Fibroblast of lung (primary cell): ENCODE data around the gene PXN.

Experiments
- EZH2 ChIP-seq: IDR thresholded peaks from 2 replicates; pipeline ENCODE4 v1.5.1; 2012; ENCODE audit warnings: low read length, control low read depth, mild to moderate bottlenecking; ENCODE audit errors: missing control alignments
- TF ChIP-seq, protein P1 (sequence below), 2 donors: IDR thresholded peaks in 1 of 2; conservative IDR thresholded peaks in 1 of 2; 1 replicate in 1 of 2; 2 replicates in 1 of 2; pipeline ENCODE4 v1.5.1; 2011 to 2012; ENCODE audit warnings: low read length in 2 of 2, control low read depth in 1 of 2, inconsistent platforms in 1 of 2, low read depth in 1 of 2, mild to moderate bottlenecking in 1 of 2

DNA sequence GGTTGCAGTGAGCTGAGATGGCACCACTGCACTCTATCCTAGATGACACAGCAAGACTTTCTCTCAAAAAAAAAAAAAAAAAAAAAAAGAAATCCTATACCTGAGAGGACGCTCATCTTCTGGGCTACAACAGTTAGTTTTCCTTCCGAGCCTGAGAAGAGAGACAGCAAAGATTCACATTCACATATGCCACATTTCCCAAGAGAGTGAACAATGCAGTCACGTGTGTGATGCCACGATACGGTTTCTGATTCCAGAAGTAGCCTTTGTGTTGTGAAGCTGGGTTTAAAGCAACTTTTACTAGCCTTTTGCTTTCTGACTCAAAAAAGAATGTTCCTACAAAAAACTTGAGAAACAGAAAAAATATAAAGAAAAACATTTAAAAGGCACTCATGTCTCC, 90.5 kb downstream of the PXN start:
- no peak for TF ChIP-seq EZH2
- TF ChIP-seq, protein P1, sequence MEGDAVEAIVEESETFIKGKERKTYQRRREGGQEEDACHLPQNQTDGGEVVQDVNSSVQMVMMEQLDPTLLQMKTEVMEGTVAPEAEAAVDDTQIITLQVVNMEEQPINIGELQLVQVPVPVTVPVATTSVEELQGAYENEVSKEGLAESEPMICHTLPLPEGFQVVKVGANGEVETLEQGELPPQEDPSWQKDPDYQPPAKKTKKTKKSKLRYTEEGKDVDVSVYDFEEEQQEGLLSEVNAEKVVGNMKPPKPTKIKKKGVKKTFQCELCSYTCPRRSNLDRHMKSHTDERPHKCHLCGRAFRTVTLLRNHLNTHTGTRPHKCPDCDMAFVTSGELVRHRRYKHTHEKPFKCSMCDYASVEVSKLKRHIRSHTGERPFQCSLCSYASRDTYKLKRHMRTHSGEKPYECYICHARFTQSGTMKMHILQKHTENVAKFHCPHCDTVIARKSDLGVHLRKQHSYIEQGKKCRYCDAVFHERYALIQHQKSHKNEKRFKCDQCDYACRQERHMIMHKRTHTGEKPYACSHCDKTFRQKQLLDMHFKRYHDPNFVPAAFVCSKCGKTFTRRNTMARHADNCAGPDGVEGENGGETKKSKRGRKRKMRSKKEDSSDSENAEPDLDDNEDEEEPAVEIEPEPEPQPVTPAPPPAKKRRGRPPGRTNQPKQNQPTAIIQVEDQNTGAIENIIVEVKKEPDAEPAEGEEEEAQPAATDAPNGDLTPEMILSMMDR (conservative IDR thresholded peaks at IDR 0.05 in 1 of 2, IDR thresholded peaks at IDR 0.05 in 1 of 2; ENCODE audit: low read depth in 1 of 2, low read length in 2 of 2) = no peak
